Measurements from ENCODE around the gene AKR1B15.

DNA sequence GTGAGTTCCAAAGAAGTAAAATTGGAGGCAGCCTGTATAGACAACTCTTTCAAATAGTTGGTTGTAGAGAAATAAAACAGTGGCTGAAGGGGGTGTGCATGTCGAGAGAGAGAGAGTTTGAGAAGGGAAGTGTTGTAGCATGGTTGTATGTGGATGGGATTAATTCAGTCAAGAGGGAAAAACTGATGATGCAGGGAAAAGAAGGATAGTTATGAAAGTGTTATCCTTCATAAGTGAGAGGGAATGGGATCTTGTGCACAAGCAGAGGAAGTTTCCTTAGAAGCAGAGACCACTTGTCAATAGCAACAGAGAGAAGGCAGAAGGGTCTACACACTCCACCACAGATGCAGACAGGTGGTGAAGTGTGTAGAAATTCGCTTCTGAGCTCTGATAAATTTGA is 67.7 kb downstream of the AKR1B15 start:
- TF ChIP-seq, protein P1, sequence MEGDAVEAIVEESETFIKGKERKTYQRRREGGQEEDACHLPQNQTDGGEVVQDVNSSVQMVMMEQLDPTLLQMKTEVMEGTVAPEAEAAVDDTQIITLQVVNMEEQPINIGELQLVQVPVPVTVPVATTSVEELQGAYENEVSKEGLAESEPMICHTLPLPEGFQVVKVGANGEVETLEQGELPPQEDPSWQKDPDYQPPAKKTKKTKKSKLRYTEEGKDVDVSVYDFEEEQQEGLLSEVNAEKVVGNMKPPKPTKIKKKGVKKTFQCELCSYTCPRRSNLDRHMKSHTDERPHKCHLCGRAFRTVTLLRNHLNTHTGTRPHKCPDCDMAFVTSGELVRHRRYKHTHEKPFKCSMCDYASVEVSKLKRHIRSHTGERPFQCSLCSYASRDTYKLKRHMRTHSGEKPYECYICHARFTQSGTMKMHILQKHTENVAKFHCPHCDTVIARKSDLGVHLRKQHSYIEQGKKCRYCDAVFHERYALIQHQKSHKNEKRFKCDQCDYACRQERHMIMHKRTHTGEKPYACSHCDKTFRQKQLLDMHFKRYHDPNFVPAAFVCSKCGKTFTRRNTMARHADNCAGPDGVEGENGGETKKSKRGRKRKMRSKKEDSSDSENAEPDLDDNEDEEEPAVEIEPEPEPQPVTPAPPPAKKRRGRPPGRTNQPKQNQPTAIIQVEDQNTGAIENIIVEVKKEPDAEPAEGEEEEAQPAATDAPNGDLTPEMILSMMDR (conservative IDR thresholded peaks at IDR 0.05; ENCODE audit: low read depth, low read length) = no peak
- no peak for TF ChIP-seq EZH2 (IDR thresholded peaks at IDR 0.05; ENCODE audit: borderline replicate concordance, low read depth, low read length, poor library complexity, severe bottlenecking)

All from A673 (cell line).